IMR-90 (cell line): Measurements from ENCODE around the gene URB1. TPM values are rescaled to one million over a fixed set of nuclear protein-coding genes. Genes with fewer than 3 reads are reported as not detected.

ENCODE experiments used
- ATAC-seq: fragments of 200-7000 bp; cut with Tn5 transposase; 2 replicates; pipeline ENCODE4 v1.9.1; 2020; ENCODE audit warnings: low read depth, mild to moderate bottlenecking, moderate library complexity
- BruUV-seq: library from RNA; stranded (reverse); fragments of 400-500 nt; replicated peaks from 2 replicates; lab custom pipeline; 2021; lab: Mats Ljungman, UMichigan
- CTCF ChIA-PET: fragments of 300-600 bp; formaldehyde crosslinking; extraction: SDS; loops from one replicate; lab custom pipeline; 2021; ENCODE audit warnings: antibody characterized with exemption; lab: Yijun Ruan, JAX
- POLR2A ChIA-PET: fragments of 300-600 bp; sonication (Branson Sonifier 250); formaldehyde crosslinking; loops from one replicate; lab custom pipeline; 2022; ENCODE audit warnings: antibody characterized with exemption; ENCODE audit not compliant: unreplicated experiment; lab: Charles Lee
- DNase-seq: peaks from one replicate; pipeline ENCODE4 v3.0.0; 2013
- H2AFZ ChIP-seq: replicated peaks from 2 replicates; pipeline ENCODE3; 2013; ENCODE audit warnings: low read length, mild to moderate bottlenecking; ENCODE audit not compliant: poor library complexity
- H2AK5ac ChIP-seq: 2 replicates; pipeline ENCODE4 v1.6.1; 2013; ENCODE audit warnings: low read depth, low read length, inconsistent platforms
- H2AK9ac ChIP-seq: replicated peaks from 2 replicates; pipeline ENCODE3; 2013; ENCODE audit warnings: mild to moderate bottlenecking, low read depth, low read length, moderate library complexity; ENCODE audit not compliant: poor library complexity
- H2BK120ac ChIP-seq: 2 replicates; pipeline ENCODE4 v1.6.1; 2013; ENCODE audit warnings: low read depth, low read length, inconsistent platforms
- H2BK15ac ChIP-seq: 3 replicates; pipeline ENCODE4 v1.6.1; 2013; ENCODE audit warnings: low read depth, low read length, inconsistent platforms
- H2BK20ac ChIP-seq: 2 replicates; pipeline ENCODE4 v1.6.1; 2013; ENCODE audit warnings: low read depth, mild to moderate bottlenecking, inconsistent platforms, low read length, moderate library complexity
- H2BK5ac ChIP-seq: 2 replicates; pipeline ENCODE4 v1.6.1; 2013; ENCODE audit warnings: mild to moderate bottlenecking, low read depth, low read length, inconsistent platforms; ENCODE audit not compliant: poor library complexity, severe bottlenecking
- H3K14ac ChIP-seq: replicated peaks from 2 replicates; pipeline ENCODE4 v1.6.1; 2013; ENCODE audit warnings: low read depth, low read length, inconsistent platforms
- H3K18ac ChIP-seq: 2 replicates; pipeline ENCODE4 v1.6.1; 2013; ENCODE audit warnings: low read depth, low read length, control low read depth
- H3K23ac ChIP-seq: 2 replicates; pipeline ENCODE4 v1.6.1; 2013; ENCODE audit warnings: low read depth, low read length, inconsistent platforms
- H3K27ac ChIP-seq: 2 replicates; pipeline ENCODE4 v1.5.1; 2013; ENCODE audit warnings: mild to moderate bottlenecking, control low read depth, low read length; ENCODE audit not compliant: insufficient read depth
- H3K27me3 ChIP-seq: 2 replicates; pipeline ENCODE4 v1.6.1; 2013; ENCODE audit warnings: low read length; ENCODE audit not compliant: control insufficient read depth, insufficient read depth
- H3K36me3 ChIP-seq: 2 replicates; pipeline ENCODE4 v1.6.1; 2013; ENCODE audit warnings: low read length, mixed read lengths; ENCODE audit not compliant: control insufficient read depth, insufficient read depth
- H3K4ac ChIP-seq: 2 replicates; pipeline ENCODE4 v1.6.1; 2013; ENCODE audit warnings: low read depth, low read length, inconsistent platforms
- H3K4me1 ChIP-seq: 2 replicates; pipeline ENCODE4 v1.6.1; 2013; ENCODE audit warnings: low read length, mixed read lengths; ENCODE audit not compliant: control insufficient read depth, insufficient read depth
- H3K4me2 ChIP-seq: 2 replicates; pipeline ENCODE4 v1.6.1; 2013; ENCODE audit warnings: low read depth, mild to moderate bottlenecking, control low read depth, low read length, moderate library complexity
- H3K4me3 ChIP-seq: 2 replicates; pipeline ENCODE4 v1.5.1; 2013; ENCODE audit warnings: low read depth, mild to moderate bottlenecking, control low read depth, low read length, moderate library complexity; ENCODE audit not compliant: insufficient read depth
- H3K56ac ChIP-seq: 2 replicates; pipeline ENCODE4 v1.6.1; 2013; ENCODE audit warnings: low read length, inconsistent platforms; ENCODE audit not compliant: insufficient read depth; ENCODE audit errors: extremely low read depth
- H3K79me1 ChIP-seq, 2 experiments: 2 replicates each; pipeline ENCODE4 v1.6.1; 2013; ENCODE audit warnings: low read length in 2 of 2, inconsistent platforms in 1 of 2, low read depth in 1 of 2
- H3K9ac ChIP-seq: 2 replicates; pipeline ENCODE4 v1.6.1; 2013; ENCODE audit warnings: low read depth, low read length, control low read depth
- H3K9me1 ChIP-seq: 2 replicates; pipeline ENCODE4 v1.6.1; 2013; ENCODE audit warnings: low read length, inconsistent platforms; ENCODE audit not compliant: insufficient read depth
- H3K9me3 ChIP-seq: 2 replicates; pipeline ENCODE4 v1.6.1; 2013; ENCODE audit warnings: low read length; ENCODE audit not compliant: control insufficient read depth, insufficient read depth
- H4K20me1 ChIP-seq: 2 replicates; pipeline ENCODE4 v1.6.1; 2013; ENCODE audit warnings: low read length, inconsistent platforms; ENCODE audit not compliant: insufficient read depth
- H4K5ac ChIP-seq: 2 replicates; pipeline ENCODE4 v1.6.1; 2013; ENCODE audit warnings: mild to moderate bottlenecking, low read depth, low read length, control low read depth
- H4K8ac ChIP-seq, 2 experiments: 2 replicates each; pipeline ENCODE4 v1.6.1; 2013; ENCODE audit warnings: low read depth in 2 of 2, low read length in 2 of 2, control low read depth in 1 of 2, inconsistent platforms in 1 of 2
- H4K91ac ChIP-seq: 2 replicates; pipeline ENCODE4 v1.6.1; 2013; ENCODE audit warnings: low read depth, low read length, inconsistent platforms; ENCODE audit not compliant: insufficient read depth
- BHLHE40 ChIP-seq: fragments of 150-350 bp; IDR thresholded peaks from 2 replicates; pipeline ENCODE4 v1.6.1; 2016; ENCODE audit warnings: mild to moderate bottlenecking, low read depth, low read length
- CEBPB ChIP-seq: IDR thresholded peaks from 2 replicates; pipeline ENCODE4 v1.6.1; 2012; ENCODE audit warnings: low read depth, low read length, improper control_type of control experiment
- CHD1 ChIP-seq: IDR thresholded peaks from 2 replicates; pipeline ENCODE4 v1.6.1; 2012; ENCODE audit warnings: low read depth, low read length, improper control_type of control experiment
- FOS ChIP-seq: fragments of 150-350 bp; IDR thresholded peaks from 2 replicates; pipeline ENCODE4 v1.6.1; 2016; ENCODE audit warnings: low read depth, low read length
- MAFK ChIP-seq: IDR thresholded peaks from 2 replicates; pipeline ENCODE4 v1.6.1; 2012; ENCODE audit warnings: low read depth, low read length, improper control_type of control experiment
- MAZ ChIP-seq: IDR thresholded peaks from 2 replicates; pipeline ENCODE4 v1.6.1; 2012; ENCODE audit warnings: low read depth, mild to moderate bottlenecking, low read length, improper control_type of control experiment, moderate library complexity, borderline replicate concordance
- MXI1 ChIP-seq: IDR thresholded peaks from 2 replicates; pipeline ENCODE4 v1.6.1; 2012; ENCODE audit warnings: low read depth, mild to moderate bottlenecking, low read length, moderate library complexity, borderline replicate concordance
- NFE2L2 ChIP-seq: fragments of 150-350 bp; IDR thresholded peaks from 2 replicates; pipeline ENCODE4 v1.6.1; 2016; ENCODE audit warnings: low read depth, mild to moderate bottlenecking, low read length
- POLR2A ChIP-seq: IDR thresholded peaks from 2 replicates; pipeline ENCODE4 v1.6.1; 2012; ENCODE audit warnings: mild to moderate bottlenecking, low read depth, low read length
- RAD21 ChIP-seq: IDR thresholded peaks from 2 replicates; pipeline ENCODE4 v1.6.1; 2012; ENCODE audit warnings: low read length, improper control_type of control experiment
- RCOR1 ChIP-seq: IDR thresholded peaks from 2 replicates; pipeline ENCODE4 v1.6.1; 2012; ENCODE audit warnings: mild to moderate bottlenecking, low read length, improper control_type of control experiment; ENCODE audit not compliant: insufficient replicate concordance
- RFX5 ChIP-seq: IDR thresholded peaks from 2 replicates; pipeline ENCODE4 v1.8.0; 2012; ENCODE audit warnings: low read depth, mild to moderate bottlenecking, low read length, moderate library complexity
- SMC3 ChIP-seq: fragments of 150-350 bp; IDR thresholded peaks from 2 replicates; pipeline ENCODE4 v1.6.1; 2016; ENCODE audit warnings: low read depth, mild to moderate bottlenecking, antibody characterized with exemption, low read length, moderate library complexity
- WGBS, 2 experiments: methylation state at CpG; one replicate each; pipeline versions ENCODE4 v1.1.5 to v1.1.7; 2013; ENCODE audit warnings: missing lambda C conversion rate in 2 of 2; ENCODE audit not compliant: insufficient read length in 1 of 2; ENCODE audit errors: extremely low coverage in 2 of 2; 5-methylcytosine and 5-hydroxymethylcytosine counted together
- dilution Hi-C: fragments of 300-500 bp; cut with HindIII; formaldehyde crosslinking; loops from one replicate; pipeline ENCODE4 v1.14.3; 2018; ENCODE audit warnings: low sequenced_read_pairs; ENCODE audit not compliant: unreplicated experiment
- in situ Hi-C: fragments of 300-500 bp; cut with MboI; formaldehyde crosslinking; loops from 3 replicates; pipeline ENCODE4 v1.14.3; 2019; ENCODE audit warnings: low sequenced_read_pairs, inconsistent platforms, mixed read lengths
- intact Hi-C: fragments of 100-400 bp; cut with micrococcal nuclease; formaldehyde crosslinking; loops from 2 replicates; pipeline ENCODE4 v1.10.0; 2022
- polyA plus RNA-seq, 3 experiments: library from polyadenylated mRNA; depleted of rRNA; stranded (reverse); fragments of >200 nt; gene quantifications; 2 replicates each; pipeline ENCODE4 v1.2.3, GENCODE V29; 2012; ENCODE audit warnings: low replicate concordance in 1 of 3
- total RNA-seq: library from RNA; depleted of rRNA; stranded (reverse); fragments of >200 nt; gene quantifications from 2 replicates; pipeline ENCODE4 v1.2.3, GENCODE V29; 2012
- TF ChIP-seq, protein P1 (sequence below): fragments of 150-350 bp; IDR thresholded peaks from 2 replicates; pipeline ENCODE4 v1.6.1; 2017; ENCODE audit warnings: mild to moderate bottlenecking, antibody characterized with exemption, low read length, low read depth
- TF ChIP-seq, protein P2 (sequence below): conservative IDR thresholded peaks from 2 replicates; pipeline ENCODE4 v1.5.1; 2012; ENCODE audit warnings: mild to moderate bottlenecking, low read depth, low read length, improper control_type of control experiment
- TF ChIP-seq, protein P3 (sequence below): fragments of 150-350 bp; IDR thresholded peaks from 2 replicates; pipeline ENCODE4 v1.6.1; 2016; ENCODE audit warnings: low read depth, mild to moderate bottlenecking, low read length, moderate library complexity, borderline replicate concordance

URB1 gene
- total and polyA plus RNA-seq, 2 of the 4 experiments (the other 2 are of a cell fraction), result 9.2 to 12.7 TPM

DNA sequence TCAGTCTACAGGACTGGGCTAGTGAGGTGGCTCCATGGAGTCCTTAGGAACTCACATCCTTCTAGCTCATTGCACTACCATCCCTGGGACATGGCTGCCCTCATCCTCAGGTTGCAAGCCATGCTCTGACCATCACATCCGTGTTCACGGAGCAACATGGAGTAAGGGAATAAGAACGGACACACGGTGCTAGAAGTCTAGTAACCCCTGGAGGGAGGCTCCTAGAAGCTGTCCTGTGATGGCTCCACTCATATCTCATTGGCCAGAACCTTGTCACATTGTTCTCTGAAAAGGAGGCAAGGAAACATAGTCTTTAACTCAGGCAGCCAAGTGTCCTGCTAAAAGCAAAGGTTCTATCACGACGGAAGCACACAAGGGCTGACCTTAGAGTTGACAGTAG, 90.3 kb downstream of the URB1 start:
- WGBS, 2 experiments, result no CpG with 5 or more reads among the region's 6 CpGs
- Histone ChIP-seq H2BK20ac (no peak overlapping the region), H3K9me1 (peaks cover 9% of the 10 kb centered on the region), H2AFZ (no peak overlapping the region), H2AK9ac (no peak overlapping the region), H3K14ac (no peak overlapping the region), H2BK5ac (no peak overlapping the region), H3K4me1 (peaks cover 2% of the 10 kb centered on the region; the same call in 1 of the 2 replicates), H3K36me3 (peaks cover 11% of the 10 kb centered on the region), H2BK15ac (no peak overlapping the region), H3K27ac (no peak overlapping the region), H3K4ac (no peak overlapping the region), H2BK120ac (no peak overlapping the region), H3K79me1 (0 out of 4 replicates have a peak, but pooled peaks cover 0 to 4% of the 10 kb centered on the region in 2 experiments), H4K8ac (no peak overlapping the region), H2AK5ac (no peak overlapping the region), H3K56ac (no peak overlapping the region), H3K4me2 (no peak overlapping the region), H3K23ac (no peak overlapping the region), H3K27me3 (no peaks in the 10 kb centered on the region), H3K18ac (no peak overlapping the region), H4K91ac (no peak overlapping the region), H4K20me1 (no peaks in the 10 kb centered on the region), H3K9ac (no peak overlapping the region), H3K9me3 (no peaks in the 10 kb centered on the region), H4K5ac (no peak overlapping the region), H3K4me3 (no peak overlapping the region)
- intact Hi-C loops, result no loop called here
- no TSS peak for BruUV-seq
- in situ Hi-C loops, result no loop called here
- DNase-seq (no peak), ATAC-seq (no peak)
- POLR2A ChIA-PET, result no interaction called here
- TF ChIP-seq MXI1 (no peak), RFX5 (no peak), SMC3 (no peak), RAD21 (no peak), FOS (no peak), MAZ (no peak), MAFK (no peak), CEBPB (no peak), BHLHE40 (no peak), POLR2A (no peak), RCOR1 (no peak), NFE2L2 (no peak), CHD1 (no peak)
- TF ChIP-seq, protein P1, sequence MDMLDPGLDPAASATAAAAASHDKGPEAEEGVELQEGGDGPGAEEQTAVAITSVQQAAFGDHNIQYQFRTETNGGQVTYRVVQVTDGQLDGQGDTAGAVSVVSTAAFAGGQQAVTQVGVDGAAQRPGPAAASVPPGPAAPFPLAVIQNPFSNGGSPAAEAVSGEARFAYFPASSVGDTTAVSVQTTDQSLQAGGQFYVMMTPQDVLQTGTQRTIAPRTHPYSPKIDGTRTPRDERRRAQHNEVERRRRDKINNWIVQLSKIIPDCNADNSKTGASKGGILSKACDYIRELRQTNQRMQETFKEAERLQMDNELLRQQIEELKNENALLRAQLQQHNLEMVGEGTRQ, result no peak
- TF ChIP-seq, protein P2, sequence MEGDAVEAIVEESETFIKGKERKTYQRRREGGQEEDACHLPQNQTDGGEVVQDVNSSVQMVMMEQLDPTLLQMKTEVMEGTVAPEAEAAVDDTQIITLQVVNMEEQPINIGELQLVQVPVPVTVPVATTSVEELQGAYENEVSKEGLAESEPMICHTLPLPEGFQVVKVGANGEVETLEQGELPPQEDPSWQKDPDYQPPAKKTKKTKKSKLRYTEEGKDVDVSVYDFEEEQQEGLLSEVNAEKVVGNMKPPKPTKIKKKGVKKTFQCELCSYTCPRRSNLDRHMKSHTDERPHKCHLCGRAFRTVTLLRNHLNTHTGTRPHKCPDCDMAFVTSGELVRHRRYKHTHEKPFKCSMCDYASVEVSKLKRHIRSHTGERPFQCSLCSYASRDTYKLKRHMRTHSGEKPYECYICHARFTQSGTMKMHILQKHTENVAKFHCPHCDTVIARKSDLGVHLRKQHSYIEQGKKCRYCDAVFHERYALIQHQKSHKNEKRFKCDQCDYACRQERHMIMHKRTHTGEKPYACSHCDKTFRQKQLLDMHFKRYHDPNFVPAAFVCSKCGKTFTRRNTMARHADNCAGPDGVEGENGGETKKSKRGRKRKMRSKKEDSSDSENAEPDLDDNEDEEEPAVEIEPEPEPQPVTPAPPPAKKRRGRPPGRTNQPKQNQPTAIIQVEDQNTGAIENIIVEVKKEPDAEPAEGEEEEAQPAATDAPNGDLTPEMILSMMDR, result no peak
- TF ChIP-seq, protein P3, sequence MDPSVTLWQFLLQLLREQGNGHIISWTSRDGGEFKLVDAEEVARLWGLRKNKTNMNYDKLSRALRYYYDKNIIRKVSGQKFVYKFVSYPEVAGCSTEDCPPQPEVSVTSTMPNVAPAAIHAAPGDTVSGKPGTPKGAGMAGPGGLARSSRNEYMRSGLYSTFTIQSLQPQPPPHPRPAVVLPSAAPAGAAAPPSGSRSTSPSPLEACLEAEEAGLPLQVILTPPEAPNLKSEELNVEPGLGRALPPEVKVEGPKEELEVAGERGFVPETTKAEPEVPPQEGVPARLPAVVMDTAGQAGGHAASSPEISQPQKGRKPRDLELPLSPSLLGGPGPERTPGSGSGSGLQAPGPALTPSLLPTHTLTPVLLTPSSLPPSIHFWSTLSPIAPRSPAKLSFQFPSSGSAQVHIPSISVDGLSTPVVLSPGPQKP, result no peak
- CTCF ChIA-PET, result no interaction called here
- dilution Hi-C loops, result no loop called here
